ENCODE measurements around the gene AKR1E2. TPM values are rescaled to one million over a fixed set of nuclear protein-coding genes. Genes with fewer than 3 reads are reported as not detected.

Gene AKR1E2
- total RNA-seq, 2 experiments from 2014 or later = 4.5 to 6.5 TPM

- POLR2A ChIA-PET = no interaction called here
- Mint-ChIP-seq H3K9me3 (no peaks in the 10 kb centered on the region), H3K36me3 (no peaks in the 10 kb centered on the region), H3K27ac (no peak overlapping the region), H3K4me3 (no peak overlapping the region), H3K27me3 (peaks cover 3% of the 10 kb centered on the region), H3K4me1 (no peaks in the 10 kb centered on the region)
- DNase-seq (no peak), ATAC-seq (ENCODE audit: low read depth) (no peak)
These were observed 40.1 kb downstream of the AKR1E2 start for GRCh38 chr10:4865945-4866661.

DNA sequence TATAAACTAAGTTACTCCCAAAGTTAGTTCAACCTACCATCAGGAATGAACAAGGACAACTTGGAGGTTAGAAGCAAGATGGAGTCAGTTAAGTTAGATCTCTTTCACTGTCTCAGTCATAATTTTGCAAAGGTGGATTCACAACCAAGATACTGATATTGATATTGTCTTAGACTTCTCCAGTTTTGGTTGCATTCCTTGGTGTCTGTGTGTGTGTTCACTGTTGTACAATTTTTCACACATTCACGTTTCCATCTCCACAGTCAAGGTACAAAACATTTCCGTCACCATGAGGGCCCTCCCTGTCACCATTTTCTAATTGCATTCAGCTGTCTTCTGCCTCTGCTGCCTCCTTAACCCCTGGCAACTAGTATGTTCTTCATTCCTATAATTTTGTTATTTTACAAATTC is 41.1 kb downstream of the AKR1E2 start:
- Mint-ChIP-seq H3K27me3 (peaks cover 3% of the 10 kb centered on the region), H3K36me3 (no peaks in the 10 kb centered on the region), H3K27ac (no peak overlapping the region), H3K4me3 (no peak overlapping the region), H3K4me1 (no peaks in the 10 kb centered on the region), H3K9me3 (no peaks in the 10 kb centered on the region)
- DNase-seq (no peak), ATAC-seq (ENCODE audit: low read depth) (no peak)
- POLR2A ChIA-PET = no interaction called here

DNA sequence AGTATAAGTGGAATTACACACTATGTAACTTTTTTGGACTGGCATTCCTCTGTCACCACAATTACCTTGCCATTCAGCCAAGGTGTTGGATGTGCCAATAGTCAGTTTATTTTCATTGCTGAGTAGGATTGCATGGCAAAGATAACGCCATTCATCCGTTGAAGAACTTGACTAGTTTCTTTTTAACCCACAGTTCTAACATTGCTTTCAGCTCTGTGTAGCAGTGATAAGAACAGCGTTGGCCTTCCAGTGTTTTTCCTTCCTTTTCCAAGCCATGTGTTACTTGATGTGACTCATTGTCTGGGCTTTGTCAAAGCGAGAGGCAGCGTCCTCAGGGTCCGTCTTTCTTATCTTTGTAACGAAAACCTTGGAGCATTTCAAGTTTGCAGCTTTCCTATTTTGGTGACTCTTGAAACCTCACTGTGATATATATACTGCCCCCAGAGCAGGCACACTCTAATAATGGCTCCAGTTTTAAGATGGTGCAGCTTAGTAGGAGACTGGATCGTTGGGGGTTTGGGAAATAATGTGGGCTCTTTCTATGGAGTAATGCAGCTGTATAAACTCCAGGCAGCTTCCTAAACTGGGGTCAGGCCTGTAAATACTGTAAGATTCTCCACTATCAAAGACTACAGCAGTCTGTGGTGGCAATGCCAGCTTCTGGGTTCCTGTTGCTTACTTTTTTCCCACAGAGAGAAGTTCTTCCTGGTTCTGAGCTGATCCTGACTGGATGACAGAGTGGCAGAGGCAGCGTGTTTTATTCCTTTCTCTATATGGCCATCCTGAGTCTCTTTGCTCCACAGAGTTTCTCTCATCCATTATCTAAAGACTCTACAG is 41.7 kb downstream of the AKR1E2 start:
- DNase-seq (no peak), ATAC-seq (ENCODE audit: low read depth) (no peak)
- Mint-ChIP-seq H3K27me3 (peaks cover 3% of the 10 kb centered on the region), H3K9me3 (no peaks in the 10 kb centered on the region), H3K4me3 (no peak overlapping the region), H3K36me3 (no peaks in the 10 kb centered on the region), H3K4me1 (no peaks in the 10 kb centered on the region), H3K27ac (no peak overlapping the region)
- POLR2A ChIA-PET = no interaction called here

DNA sequence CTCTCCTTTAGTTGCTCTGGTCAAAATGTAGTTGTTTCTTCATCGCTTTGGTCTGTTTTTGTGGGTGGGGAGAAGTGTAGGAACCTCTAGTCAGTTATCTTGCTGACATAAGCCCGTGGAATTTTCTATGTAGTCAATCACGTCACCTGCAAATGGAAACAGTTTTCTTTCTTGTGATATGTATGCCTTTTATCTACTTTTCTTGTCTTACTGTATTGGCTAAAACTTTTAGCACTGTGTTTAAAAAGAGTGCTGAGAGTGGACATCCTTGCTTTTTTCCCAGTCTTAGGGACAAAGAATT is 42.3 kb downstream of the AKR1E2 start:
- H3K36me3 Mint-ChIP-seq = no peaks in the 10 kb centered on the region
- H3K27ac Mint-ChIP-seq = no peak overlapping the region

DNA sequence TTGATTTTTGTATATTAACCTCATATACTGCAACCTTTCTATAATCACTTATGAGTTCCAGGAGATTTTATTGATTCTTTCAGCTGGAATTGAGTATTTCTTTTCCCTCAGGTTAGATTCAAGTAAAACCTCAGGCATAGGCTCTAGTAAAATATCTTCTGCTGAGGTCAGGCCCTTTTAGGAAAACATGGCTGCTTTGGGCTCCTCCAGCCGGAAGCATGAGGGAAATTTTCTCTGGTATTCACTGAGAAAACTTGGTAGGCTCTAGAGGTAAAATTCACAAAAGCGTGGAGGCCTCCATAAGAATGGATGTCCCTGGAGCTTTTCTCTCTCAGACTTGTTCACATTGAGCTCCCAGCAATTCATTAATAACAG is 56.7 kb downstream of the AKR1E2 start:
- H3K4me3 Mint-ChIP-seq = no peak overlapping the region
- no peak overlapping the region for H3K27ac Mint-ChIP-seq
- ATAC-seq (ENCODE audit: low read depth) (no peak), DNase-seq (no peak)
- POLR2A ChIA-PET = no interaction called here
- H3K36me3 Mint-ChIP-seq = peaks cover 1% of the 10 kb centered on the region
- H3K4me1 Mint-ChIP-seq = peaks cover 1% of the 10 kb centered on the region
- peaks cover 5% of the 10 kb centered on the region for H3K9me3 Mint-ChIP-seq
- H3K27me3 Mint-ChIP-seq = no peaks in the 10 kb centered on the region

More for the DNA sequence above, 42.3 kb downstream of the AKR1E2 start:
- H3K4me1 Mint-ChIP-seq = no peaks in the 10 kb centered on the region
- no peak for ATAC-seq (ENCODE audit: low read depth)
- H3K27me3 Mint-ChIP-seq = peaks cover 3% of the 10 kb centered on the region
- H3K9me3 Mint-ChIP-seq = peaks cover 2% of the 10 kb centered on the region
- no peak for DNase-seq
- POLR2A ChIA-PET = no interaction called here
- no peak overlapping the region for H3K4me3 Mint-ChIP-seq

- DNase-seq (no peak), ATAC-seq (ENCODE audit: low read depth) (no peak)
- peaks cover 1% of the 10 kb centered on the region for H3K4me1 Mint-ChIP-seq
- no peak overlapping the region for H3K27ac Mint-ChIP-seq
- peaks cover 5% of the 10 kb centered on the region for H3K9me3 Mint-ChIP-seq
- peaks cover 1% of the 10 kb centered on the region for H3K36me3 Mint-ChIP-seq
- POLR2A ChIA-PET = no interaction called here
- H3K4me3 Mint-ChIP-seq = no peak overlapping the region
- H3K27me3 Mint-ChIP-seq = no peaks in the 10 kb centered on the region
These were observed 57.2 kb downstream of the AKR1E2 start for GRCh38 chr10:4883079-4883739.

DNA sequence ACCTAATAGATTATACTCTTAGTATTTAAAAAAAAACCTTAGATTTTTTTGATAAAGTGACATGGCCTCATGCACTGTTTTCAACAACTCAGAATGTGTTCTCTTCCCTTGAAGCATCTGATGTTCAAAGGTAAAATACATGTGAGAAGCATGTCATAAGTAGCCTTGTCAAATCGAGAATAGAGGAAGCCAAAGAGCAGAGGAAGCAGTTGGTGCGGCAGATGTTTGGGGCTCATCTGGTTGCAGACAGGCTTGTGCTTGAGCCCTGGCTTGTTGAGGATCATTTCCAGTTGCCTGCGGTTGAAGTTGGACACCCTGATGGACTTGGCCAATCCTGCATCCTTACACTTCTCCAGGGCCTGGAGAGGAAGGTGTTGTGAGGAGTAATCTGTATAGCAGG is 59.2 kb downstream of the AKR1E2 start:
- peaks cover 1% of the 10 kb centered on the region for H3K4me1 Mint-ChIP-seq
- no peak overlapping the region for H3K27ac Mint-ChIP-seq
- no peak for DNase-seq
- H3K4me3 Mint-ChIP-seq = no peak overlapping the region
- H3K9me3 Mint-ChIP-seq = peaks cover 4% of the 10 kb centered on the region
- H3K36me3 Mint-ChIP-seq = peaks cover 1% of the 10 kb centered on the region
- ATAC-seq (ENCODE audit: low read depth) = no peak
- POLR2A ChIA-PET = interaction anchor here (0.7 kb wide), 1 partner anchor 49 kb away, joined by 6 read pairs; no protein-coding TSS in a partner anchor
- H3K27me3 Mint-ChIP-seq = no peaks in the 10 kb centered on the region

DNA sequence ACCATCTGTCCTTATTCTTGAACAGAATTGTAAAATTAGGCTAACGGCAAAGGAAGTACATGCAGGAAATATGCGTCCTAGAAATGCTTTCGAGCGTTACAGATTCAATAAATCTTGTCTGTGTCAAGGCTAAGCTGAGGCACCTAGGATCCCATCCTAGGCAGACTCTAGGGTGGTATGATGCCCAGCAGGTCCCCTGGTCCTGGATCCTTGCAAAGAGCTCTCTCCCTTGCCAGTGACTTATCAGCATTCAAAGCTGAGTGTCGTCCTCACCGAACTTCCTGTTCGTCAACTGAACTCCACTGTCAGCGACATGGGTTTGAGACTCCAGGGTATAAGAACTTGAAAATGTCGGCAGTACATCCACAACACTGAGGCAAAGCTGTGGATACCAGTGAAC is 61.5 kb downstream of the AKR1E2 start:
- H3K9me3 Mint-ChIP-seq = no peaks in the 10 kb centered on the region
- POLR2A ChIA-PET = no interaction called here
- H3K36me3 Mint-ChIP-seq = peaks cover 3% of the 10 kb centered on the region
- no peaks in the 10 kb centered on the region for H3K27me3 Mint-ChIP-seq
- DNase-seq = no peak
- H3K27ac Mint-ChIP-seq = no peak overlapping the region
- no peak overlapping the region for H3K4me3 Mint-ChIP-seq
- peaks cover 1% of the 10 kb centered on the region for H3K4me1 Mint-ChIP-seq
- ATAC-seq (ENCODE audit: low read depth) = no peak

- Mint-ChIP-seq H3K4me1 (no peaks in the 10 kb centered on the region), H3K27me3 (no peaks in the 10 kb centered on the region), H3K9me3 (no peaks in the 10 kb centered on the region), H3K27ac (no peak overlapping the region), H3K36me3 (peaks cover 3% of the 10 kb centered on the region), H3K4me3 (no peak overlapping the region)
- POLR2A ChIA-PET = no interaction called here
- no peak for DNase-seq
- ATAC-seq (ENCODE audit: low read depth) = no peak
These were observed 62.2 kb downstream of the AKR1E2 start for GRCh38 chr10:4888236-4888635.

DNA sequence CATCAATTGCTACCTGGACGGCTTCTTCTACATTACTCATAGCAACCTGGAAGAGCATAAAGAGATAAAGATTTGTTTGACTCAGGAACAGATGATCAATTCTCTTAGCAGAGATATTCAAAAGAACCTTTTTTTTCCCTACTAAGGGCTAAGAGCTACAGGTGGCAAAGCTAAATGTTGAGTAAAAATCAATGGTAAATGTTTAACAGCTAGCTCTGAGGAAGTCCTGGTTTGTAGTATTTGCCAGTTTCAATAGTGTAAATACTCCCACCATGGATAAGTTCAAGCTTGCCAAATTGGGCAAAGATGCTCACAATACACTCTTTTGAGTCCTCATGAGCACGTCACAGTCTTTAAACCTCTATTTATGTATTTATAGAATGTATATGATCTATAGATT is 64.0 kb downstream of the AKR1E2 start:
- Mint-ChIP-seq H3K4me1 (no peaks in the 10 kb centered on the region), H3K9me3 (no peaks in the 10 kb centered on the region), H3K4me3 (no peak overlapping the region), H3K27me3 (no peaks in the 10 kb centered on the region), H3K36me3 (peaks cover 3% of the 10 kb centered on the region), H3K27ac (no peak overlapping the region)
- POLR2A ChIA-PET = no interaction called here
- ATAC-seq (ENCODE audit: low read depth) (no peak), DNase-seq (no peak)

DNA sequence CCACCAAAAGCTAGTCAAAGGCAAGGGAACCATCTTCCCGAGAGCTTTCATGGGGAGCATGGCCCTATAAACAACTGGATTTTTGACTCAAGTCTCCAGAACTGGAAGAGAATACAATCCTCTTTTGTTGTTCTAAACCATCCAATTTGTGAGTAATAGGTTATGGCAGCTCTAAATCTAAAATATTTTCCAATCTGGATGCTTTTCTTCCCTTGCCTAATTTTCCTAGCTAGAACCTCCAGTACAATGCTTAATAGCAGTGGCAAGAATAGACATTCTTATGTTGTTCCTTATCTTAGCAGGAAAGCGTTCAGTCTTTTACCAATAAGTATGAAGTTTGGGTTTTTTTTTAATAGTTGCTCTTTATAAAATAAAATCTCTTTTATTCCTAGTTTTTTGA is 66.7 kb downstream of the AKR1E2 start:
- no peak for DNase-seq
- peaks cover 4% of the 10 kb centered on the region for H3K36me3 Mint-ChIP-seq
- no peak for ATAC-seq (ENCODE audit: low read depth)
- H3K27ac Mint-ChIP-seq = no peak overlapping the region
- POLR2A ChIA-PET = no interaction called here
- H3K27me3 Mint-ChIP-seq = no peaks in the 10 kb centered on the region
- H3K9me3 Mint-ChIP-seq = no peaks in the 10 kb centered on the region
- no peaks in the 10 kb centered on the region for H3K4me1 Mint-ChIP-seq
- H3K4me3 Mint-ChIP-seq = no peak overlapping the region

GRCh38 chr10:4894335-4894734 is 68.3 kb downstream of the AKR1E2 start:
- no peaks in the 10 kb centered on the region for H3K9me3 Mint-ChIP-seq
- peaks cover 4% of the 10 kb centered on the region for H3K36me3 Mint-ChIP-seq
- H3K4me3 Mint-ChIP-seq = no peak overlapping the region
- H3K27me3 Mint-ChIP-seq = no peaks in the 10 kb centered on the region
- H3K27ac Mint-ChIP-seq = no peak overlapping the region
- ATAC-seq (ENCODE audit: low read depth) (no peak), DNase-seq (no peak)
- POLR2A ChIA-PET = no interaction called here
- H3K4me1 Mint-ChIP-seq = no peaks in the 10 kb centered on the region

Measured in activated naive CD8-positive, alpha-beta T cell treated with anti-CD3 and anti-CD28 coated beads, Interleukin-2, amount 10 ng/mL, durations not matched to agents 7 days and 5 days (primary cell).